Measurements from ENCODE around the gene NADK. TPM values are rescaled to one million over a fixed set of nuclear protein-coding genes. Genes with fewer than 3 reads are reported as not detected.
A peak's percentile ranks its signal among the peaks of the same experiment; 100 is the strongest.
"Not testable (repeated sequence)": the region's sequence is repeated elsewhere in the genome, so short reads cannot be mapped to it uniquely, and the experiment has no call there.

NADK gene
- total RNA-seq, 1 experiment from 2014 or later: 86.2 TPM

DNA sequence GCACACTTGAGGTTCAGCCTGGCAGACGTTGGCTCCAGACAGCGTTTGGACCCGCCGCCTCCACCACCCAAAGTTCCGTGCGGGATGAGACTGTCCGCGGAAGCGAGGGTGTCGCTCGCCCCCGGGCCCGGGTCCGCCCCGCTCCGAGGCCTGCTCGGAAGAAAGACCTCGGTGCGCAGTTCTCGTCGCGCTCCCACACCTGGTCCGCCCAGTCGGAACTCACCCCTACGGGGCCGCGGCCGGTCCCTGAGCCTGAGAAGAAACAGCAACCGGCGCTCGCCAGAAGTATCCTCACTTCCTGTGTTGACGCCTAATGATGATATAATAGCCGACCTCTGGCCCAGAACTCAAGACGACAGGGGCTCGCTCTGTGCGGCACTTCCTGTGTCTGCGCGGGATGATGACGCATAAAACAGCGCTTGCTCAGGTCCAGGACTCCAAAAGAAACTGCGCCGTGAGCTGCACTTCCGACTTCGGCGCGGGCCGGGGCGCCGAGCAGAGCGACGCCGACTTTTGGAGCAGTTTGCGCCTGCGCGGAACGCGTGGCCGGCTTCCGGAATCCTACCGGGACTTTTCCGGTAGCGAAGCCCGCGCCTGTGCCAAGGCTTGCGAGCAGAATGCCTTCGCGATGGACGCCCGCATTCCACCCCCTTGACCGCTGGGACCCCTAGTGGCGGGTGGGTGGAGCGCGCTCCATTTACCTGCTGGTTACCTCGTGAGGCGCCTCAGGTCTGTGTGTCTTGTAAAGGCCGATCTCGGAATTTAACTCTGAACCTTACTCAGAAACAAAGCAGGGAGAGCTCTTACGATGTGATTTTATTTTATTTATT is 54.0 kb downstream of the NADK start, which contains the start of gene CDK11A:
Gene CDK11A (minus strand): TSS at position 323 of the 830 bp plus-strand sequence. CDS start 1,539 bp downstream, outside the sequence.
- ChIA-PET POLR2A (ENCODE audit: low non-redundant PET) (interaction anchor here (0.6 to 0.7 kb wide), 2 partner anchors 154 to 181 kb away, joined by 3 to 9 read pairs; no protein-coding TSS in a partner anchor), CTCF (interaction anchor here (0.6 kb wide), 2 partner anchors 22 to 60 kb away, joined by 3 read pairs; no protein-coding TSS in a partner anchor)
- intact Hi-C loops (cut with micrococcal nuclease; ENCODE audit: unreplicated experiment): loop anchor here (5.0 kb wide), 2 partner anchors 67 to 183 kb away; partner anchors contain the start of gene CDK11B

DNA sequence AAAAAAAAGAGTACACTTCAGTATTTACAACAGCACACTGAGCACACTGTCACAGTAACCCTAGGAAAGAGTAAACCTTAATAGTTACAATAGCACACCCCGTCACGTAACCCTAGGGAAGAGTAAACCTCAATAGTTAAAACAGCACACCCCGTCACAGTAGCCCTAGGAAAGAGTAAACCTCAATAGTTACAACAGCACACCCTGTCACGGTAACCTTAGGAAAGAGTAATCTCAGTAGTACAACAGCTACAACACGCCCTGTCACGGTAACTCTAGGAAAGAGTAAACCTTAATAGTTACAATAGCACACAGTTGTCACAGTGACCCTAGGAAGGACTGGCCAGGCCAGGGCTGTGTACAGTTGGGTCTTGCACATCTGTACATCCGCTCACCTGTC is 57.1 kb downstream of the NADK start:
- H3K4me1 ChIP-seq (ENCODE audit: insufficient read depth, low read length, poor library complexity, severe bottlenecking): no peaks in the 10 kb centered on the region
- BruUV-seq (replicated peaks): no TSS peak
- H3K4me3 ChIP-seq (ENCODE audit: low read depth, low read length, poor library complexity, severe bottlenecking): no peak overlapping the region
- H3K9me3 ChIP-seq (ENCODE audit: low read depth, low read length, poor library complexity, severe bottlenecking): no peaks in the 10 kb centered on the region
- DNase-seq (ENCODE audit: low spot score): no peak
- POLR2A ChIA-PET (ENCODE audit: low non-redundant PET): no interaction called here
- H3K36me3 ChIP-seq (ENCODE audit: insufficient read depth, low read length, poor library complexity, severe bottlenecking): peaks cover 16% of the 10 kb centered on the region
- TF ChIP-seq, protein P1, sequence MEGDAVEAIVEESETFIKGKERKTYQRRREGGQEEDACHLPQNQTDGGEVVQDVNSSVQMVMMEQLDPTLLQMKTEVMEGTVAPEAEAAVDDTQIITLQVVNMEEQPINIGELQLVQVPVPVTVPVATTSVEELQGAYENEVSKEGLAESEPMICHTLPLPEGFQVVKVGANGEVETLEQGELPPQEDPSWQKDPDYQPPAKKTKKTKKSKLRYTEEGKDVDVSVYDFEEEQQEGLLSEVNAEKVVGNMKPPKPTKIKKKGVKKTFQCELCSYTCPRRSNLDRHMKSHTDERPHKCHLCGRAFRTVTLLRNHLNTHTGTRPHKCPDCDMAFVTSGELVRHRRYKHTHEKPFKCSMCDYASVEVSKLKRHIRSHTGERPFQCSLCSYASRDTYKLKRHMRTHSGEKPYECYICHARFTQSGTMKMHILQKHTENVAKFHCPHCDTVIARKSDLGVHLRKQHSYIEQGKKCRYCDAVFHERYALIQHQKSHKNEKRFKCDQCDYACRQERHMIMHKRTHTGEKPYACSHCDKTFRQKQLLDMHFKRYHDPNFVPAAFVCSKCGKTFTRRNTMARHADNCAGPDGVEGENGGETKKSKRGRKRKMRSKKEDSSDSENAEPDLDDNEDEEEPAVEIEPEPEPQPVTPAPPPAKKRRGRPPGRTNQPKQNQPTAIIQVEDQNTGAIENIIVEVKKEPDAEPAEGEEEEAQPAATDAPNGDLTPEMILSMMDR (conservative IDR thresholded peaks at IDR 0.05; ENCODE audit: low read depth, low read length): no peak
- TF ChIP-seq EZH2 (IDR thresholded peaks at IDR 0.05; ENCODE audit: borderline replicate concordance, low read depth, low read length, poor library complexity, severe bottlenecking): no peak
- intact Hi-C loops (cut with micrococcal nuclease; ENCODE audit: unreplicated experiment): loop anchor here (5.0 kb wide), 2 partner anchors 64 to 186 kb away; partner anchors contain the start of gene CDK11B
- CTCF ChIA-PET: no interaction called here
- H3K27me3 ChIP-seq (replicated peaks; ENCODE audit: insufficient read depth, low read depth, low read length, poor library complexity): no peaks in the 10 kb centered on the region
- H3K27ac ChIP-seq (ENCODE audit: low read depth, low read length, poor library complexity, severe bottlenecking): no peak overlapping the region

More for the DNA sequence above, 54.0 kb downstream of the NADK start, which contains the start of gene CDK11A:
- peaks cover 11% of the 10 kb centered on the region for H3K36me3 ChIP-seq (ENCODE audit: insufficient read depth, low read length, poor library complexity, severe bottlenecking)
- H3K4me3 ChIP-seq (ENCODE audit: low read depth, low read length, poor library complexity, severe bottlenecking): peak within 1 kb of the TSS; percentile 72
- TF ChIP-seq, protein P1 (conservative IDR thresholded peaks at IDR 0.05; ENCODE audit: low read depth, low read length): peak; percentile 45; the same call in 1 of the 2 replicates
- H3K4me1 ChIP-seq (ENCODE audit: insufficient read depth, low read length, poor library complexity, severe bottlenecking); BruUV-seq (replicated peaks); H3K9me3 ChIP-seq (ENCODE audit: low read depth, low read length, poor library complexity, severe bottlenecking); H3K27me3 ChIP-seq (replicated peaks; ENCODE audit: insufficient read depth, low read depth, low read length, poor library complexity): not testable (repeated sequence)
- H3K27ac ChIP-seq (ENCODE audit: low read depth, low read length, poor library complexity, severe bottlenecking): peak within 1 kb of the TSS; percentile 89
- DNase-seq (ENCODE audit: low spot score): peak; percentile 100

GRCh38 chr1:1715109-1715883 is 63.0 kb downstream of the NADK start:
- DNase-seq (ENCODE audit: low spot score); CTCF ChIA-PET; H3K36me3 ChIP-seq (ENCODE audit: insufficient read depth, low read length, poor library complexity, severe bottlenecking); H3K27ac ChIP-seq (ENCODE audit: low read depth, low read length, poor library complexity, severe bottlenecking); BruUV-seq (replicated peaks); intact Hi-C loops (cut with micrococcal nuclease; ENCODE audit: unreplicated experiment); H3K27me3 ChIP-seq (replicated peaks; ENCODE audit: insufficient read depth, low read depth, low read length, poor library complexity); POLR2A ChIA-PET (ENCODE audit: low non-redundant PET); H3K4me1 ChIP-seq (ENCODE audit: insufficient read depth, low read length, poor library complexity, severe bottlenecking); H3K4me3 ChIP-seq (ENCODE audit: low read depth, low read length, poor library complexity, severe bottlenecking); H3K9me3 ChIP-seq (ENCODE audit: low read depth, low read length, poor library complexity, severe bottlenecking): not testable (repeated sequence)

DNA sequence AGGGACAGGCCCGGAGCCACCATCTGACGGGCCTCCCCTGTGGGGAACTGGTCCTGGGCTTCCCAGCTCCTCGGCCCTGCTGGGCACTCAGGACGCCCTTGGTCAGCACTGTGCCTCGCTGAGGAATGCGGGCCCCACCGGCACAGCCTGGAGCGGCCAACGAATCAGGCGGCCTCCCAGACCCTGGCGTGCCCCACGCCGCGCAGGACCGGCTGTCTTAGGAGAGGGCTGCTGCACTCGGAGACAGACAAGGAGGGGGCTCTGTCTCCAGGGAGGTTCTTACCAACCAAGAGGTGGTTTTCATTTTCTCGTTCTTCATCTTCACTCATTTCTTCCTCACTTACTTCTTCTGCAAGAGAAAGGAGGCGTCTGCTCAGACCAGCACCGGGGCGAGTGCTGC is 70.4 kb downstream of the NADK start:
- H3K9me3 ChIP-seq (ENCODE audit: low read depth, low read length, poor library complexity, severe bottlenecking); CTCF ChIA-PET; H3K4me1 ChIP-seq (ENCODE audit: insufficient read depth, low read length, poor library complexity, severe bottlenecking); H3K4me3 ChIP-seq (ENCODE audit: low read depth, low read length, poor library complexity, severe bottlenecking); H3K27me3 ChIP-seq (replicated peaks; ENCODE audit: insufficient read depth, low read depth, low read length, poor library complexity); H3K27ac ChIP-seq (ENCODE audit: low read depth, low read length, poor library complexity, severe bottlenecking); intact Hi-C loops (cut with micrococcal nuclease; ENCODE audit: unreplicated experiment); H3K36me3 ChIP-seq (ENCODE audit: insufficient read depth, low read length, poor library complexity, severe bottlenecking); BruUV-seq (replicated peaks); DNase-seq (ENCODE audit: low spot score); POLR2A ChIA-PET (ENCODE audit: low non-redundant PET): not testable (repeated sequence)

DNA sequence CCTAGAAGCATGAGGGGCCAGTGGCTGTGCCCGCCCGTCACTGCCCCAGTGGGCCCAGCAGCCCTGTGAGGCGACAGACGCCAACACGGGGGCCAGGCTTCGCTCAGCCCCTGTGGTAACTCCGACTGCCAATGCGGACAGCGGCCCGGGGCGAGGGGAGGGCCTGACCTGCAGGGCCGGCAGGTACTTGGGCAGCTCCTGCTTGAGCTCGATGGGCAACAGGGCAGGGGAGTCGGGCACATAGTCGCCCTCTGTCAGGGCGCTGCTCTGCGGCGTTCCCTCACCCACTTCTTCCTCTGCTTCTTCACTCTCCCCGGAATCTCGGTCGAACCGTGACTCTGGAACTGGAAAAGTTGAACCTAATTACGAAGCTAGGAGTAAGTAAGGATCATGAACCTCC is 71.0 kb downstream of the NADK start:
- POLR2A ChIA-PET (ENCODE audit: low non-redundant PET); H3K4me3 ChIP-seq (ENCODE audit: low read depth, low read length, poor library complexity, severe bottlenecking); BruUV-seq (replicated peaks); H3K4me1 ChIP-seq (ENCODE audit: insufficient read depth, low read length, poor library complexity, severe bottlenecking); DNase-seq (ENCODE audit: low spot score); H3K36me3 ChIP-seq (ENCODE audit: insufficient read depth, low read length, poor library complexity, severe bottlenecking); CTCF ChIA-PET; H3K27ac ChIP-seq (ENCODE audit: low read depth, low read length, poor library complexity, severe bottlenecking); H3K9me3 ChIP-seq (ENCODE audit: low read depth, low read length, poor library complexity, severe bottlenecking); H3K27me3 ChIP-seq (replicated peaks; ENCODE audit: insufficient read depth, low read depth, low read length, poor library complexity); intact Hi-C loops (cut with micrococcal nuclease; ENCODE audit: unreplicated experiment): not testable (repeated sequence)

Measured in A673 (cell line).